HepG2 (cell line): ENCODE measurements around the gene HPRT1. TPM values are rescaled to one million over a fixed set of nuclear protein-coding genes. Genes with fewer than 3 reads are reported as not detected.

ENCODE experiments used
- ATAC-seq: fragments of 200-7000 bp; cut with Tn5 transposase; 3 replicates; pipeline ENCODE4 v1.9.1; 2020; ENCODE audit warnings: mild to moderate bottlenecking, moderate library complexity
- BruUV-seq: library from RNA; stranded (reverse); fragments of 400-500 nt; replicated peaks from 2 replicates; lab custom pipeline; 2021; lab: Mats Ljungman, UMichigan
- CTCF ChIA-PET: fragments of 300-600 bp; formaldehyde crosslinking; extraction: SDS; loops from one replicate; lab custom pipeline; 2021; ENCODE audit warnings: low total read pairs, inconsistent platforms, low intra/inter-chr PET ratio; lab: Yijun Ruan, JAX
- POLR2A ChIA-PET: fragments of 350-600 bp; sonication (Branson Sonifier 250); formaldehyde crosslinking; loops from one replicate; lab custom pipeline; 2020; ENCODE audit warnings: antibody characterized with exemption, inconsistent platforms; lab: Yijun Ruan, JAX
- DNase-seq: peaks from one replicate; pipeline ENCODE4 v3.0.0-alpha.2; 2015; ENCODE audit warnings: low spot score
- FAIRE-seq: peaks from 3 replicates; lab custom pipeline; 2011; peaks lifted over from hg19 to GRCh38; lab: Jason Lieb, UNC
- H2AFZ ChIP-seq: one replicate; pipeline ENCODE4 v1.6.1; 2011; ENCODE audit warnings: low read length, inconsistent platforms
- H3K27ac ChIP-seq: fragments of 300-600 bp; 3 replicates; pipeline ENCODE4 v1.8.0; 2011; ENCODE audit warnings: mixed run types, mild to moderate bottlenecking, mixed read lengths, low read length, inconsistent platforms; ENCODE audit not compliant: insufficient read depth; ENCODE audit errors: extremely low read length
- H3K27me3 ChIP-seq, 2 experiments: fragments of 200-600 bp in 1 of 2; 2 replicates in 1 of 2; 3 replicates in 1 of 2; pipeline versions ENCODE4 v1.6.0 to v1.8.0; 2011; ENCODE audit warnings: low read length in 2 of 2, mild to moderate bottlenecking in 2 of 2, moderate library complexity in 2 of 2, inconsistent platforms in 1 of 2; ENCODE audit not compliant: insufficient read depth in 2 of 2, control insufficient read depth in 1 of 2
- H3K36me3 ChIP-seq, 2 experiments: fragments of 200-600 bp in 1 of 2; replicated peaks in 1 of 2; 2 replicates in 1 of 2; 3 replicates in 1 of 2; pipeline versions ENCODE4 v1.5.1 to v1.8.0; 2011; ENCODE audit warnings: low read length in 2 of 2, inconsistent platforms in 1 of 2; ENCODE audit not compliant: insufficient read depth in 2 of 2, control insufficient read depth in 1 of 2
- H3K4me1 ChIP-seq: 2 replicates; pipeline ENCODE4 v1.5.1; 2012; ENCODE audit warnings: low read length, inconsistent platforms; ENCODE audit not compliant: insufficient read depth
- H3K4me2 ChIP-seq: 2 replicates; pipeline ENCODE4 v1.6.0; 2011; ENCODE audit warnings: low read depth, low read length, inconsistent platforms
- H3K4me3 ChIP-seq, 3 experiments: fragments of 200-600 bp in 1 of 3; sonication (generic), shearing (Covaris generic) in 1 of 3; replicated peaks in 1 of 3; 2 replicates each; pipeline ENCODE4 v1.5.1; 2011 to 2016; ENCODE audit warnings: low read length in 3 of 3, inconsistent platforms in 2 of 3, low read depth in 2 of 3, mild to moderate bottlenecking in 2 of 3, control low read depth in 1 of 3, mixed read lengths in 1 of 3; ENCODE audit not compliant: insufficient read depth in 1 of 3
- H3K79me2 ChIP-seq: one replicate; pipeline ENCODE4 v1.6.1; 2011; ENCODE audit warnings: low read length, inconsistent platforms; ENCODE audit not compliant: insufficient read depth
- H3K9ac ChIP-seq: 2 replicates; pipeline ENCODE4 v1.6.0; 2011; ENCODE audit warnings: mild to moderate bottlenecking, low read depth, low read length, inconsistent platforms; ENCODE audit not compliant: insufficient read depth
- H3K9me3 ChIP-seq: 2 replicates; pipeline ENCODE4 v1.5.1; 2012; ENCODE audit warnings: mild to moderate bottlenecking, low read length
- H4K20me1 ChIP-seq: 2 replicates; pipeline ENCODE4 v1.6.0; 2011; ENCODE audit warnings: inconsistent platforms, mild to moderate bottlenecking, low read length, moderate library complexity; ENCODE audit not compliant: insufficient read depth
- FIP1L1 ChIP-seq: fragments of 200-400 bp; formaldehyde crosslinking; IDR thresholded peaks from 2 replicates; pipeline ENCODE4 v1.6.1; 2018; ENCODE audit warnings: low read depth, mild to moderate bottlenecking, low read length, moderate library complexity, borderline replicate concordance; ENCODE audit not compliant: insufficient read depth
- HOXA9 ChIP-seq: sonication (generic); formaldehyde crosslinking; IDR thresholded peaks from 2 replicates; pipeline ENCODE4 v1.8.1; 2022; ENCODE audit warnings: missing genetic modification reagents, mild to moderate bottlenecking, moderate library complexity, borderline replicate concordance
- NFYC ChIP-seq: IDR thresholded peaks from 2 replicates; pipeline ENCODE4 v1.6.1; 2016; ENCODE audit warnings: missing genetic modification reagents, missing compliant biosample characterization
- ZNF234 ChIP-seq: sonication (generic); formaldehyde crosslinking; conservative IDR thresholded peaks from 2 replicates; pipeline ENCODE4 v1.5.1; 2020; ENCODE audit warnings: mild to moderate bottlenecking, missing genetic modification reagents
- ZNF407 ChIP-seq: sonication (generic); formaldehyde crosslinking; IDR thresholded peaks from one replicate; pipeline ENCODE4 v1.5.1; 2020; ENCODE audit warnings: mild to moderate bottlenecking, missing genetic modification reagents; ENCODE audit errors: not compliant biosample characterization
- ZNF432 ChIP-seq: sonication (generic); formaldehyde crosslinking; IDR thresholded peaks from 2 replicates; pipeline ENCODE4 v1.5.0; 2020; ENCODE audit warnings: missing genetic modification reagents, mild to moderate bottlenecking, borderline replicate concordance
- WGBS: methylation state at CpG from one replicate; pipeline ENCODE4 v1.1.6; 2017; ENCODE audit warnings: low lambda C conversion rate; 5-methylcytosine and 5-hydroxymethylcytosine counted together
- in situ Hi-C: cut with HindIII; loops from 2 replicates; pipeline ENCODE4 v1.10.0; 2017; ENCODE audit warnings: low pct_unique_long_range_greater_than_20kb; ENCODE audit not compliant: extremely low pct_ligation_motif_present
- intact Hi-C: fragments of 100-400 bp; cut with micrococcal nuclease; formaldehyde crosslinking; loops from one replicate; pipeline ENCODE4 v1.10.0; 2022; ENCODE audit not compliant: unreplicated experiment
- polyA plus RNA-seq, 8 experiments: library from polyadenylated mRNA; depleted of rRNA in 3 of 8; stranded (reverse) in 7 of 8; unstranded in 1 of 8; fragments of >200 nt; fragmentation: Illumina TruSeq in 4 of 8; extraction: Trizol in 4 of 8; gene quantifications; 2 replicates each; pipeline versions ENCODE4 v1.2.1 to v1.2.3, GENCODE V29; 2011 to 2016; ENCODE audit warnings: low read depth in 4 of 8, missing spikeins in 1 of 8, mixed read lengths in 1 of 8; ENCODE audit not compliant: insufficient read depth in 1 of 8
- total RNA-seq, 5 experiments: library from RNA; depleted of rRNA; stranded (reverse); fragments of >200 nt; fragmentation: Illumina TruSeq; extraction: Trizol; gene quantifications; 2 replicates each; pipeline ENCODE4 v1.2.3, GENCODE V29; 2016; ENCODE audit warnings: low read depth in 1 of 5

Gene HPRT1
- total and polyA plus RNA-seq, 2 of the 13 experiments (the other 11 are each of a cell fraction or from before 2014, with no cell fraction given): 4.6 to 25.2 TPM

GRCh38 chrX:134525086-134525792 is 65.3 kb downstream of the HPRT1 start:
- Histone ChIP-seq H3K4me2 (no peak overlapping the region), H3K9me3 (no peaks in the 10 kb centered on the region), H2AFZ (no peak overlapping the region), H3K4me3 (no peak overlapping the region), H3K27me3 (no peaks in the 10 kb centered on the region), H4K20me1 (no peaks in the 10 kb centered on the region), H3K9ac (no peak overlapping the region), H3K79me2 (no peaks in the 10 kb centered on the region), H3K4me1 (no peaks in the 10 kb centered on the region), H3K27ac (no peak overlapping the region), H3K36me3 (no peaks in the 10 kb centered on the region)
- no peak for ATAC-seq
- intact Hi-C loops (no loop called here), in situ Hi-C loops (no loop called here)
- no peak for TF ChIP-seq NFYC
- TF ChIP-seq HOXA9 (CRISPR knock-in tag): no peak
- no peak for TF ChIP-seq ZNF234
- no peak for TF ChIP-seq ZNF432 (CRISPR knock-in tag)
- no peak for TF ChIP-seq FIP1L1
- no TSS peak for BruUV-seq
- no peak for DNase-seq
- POLR2A ChIA-PET: no interaction called here
- CTCF ChIA-PET: no interaction called here
- WGBS: 97% methylated on average over 14 of the region's 15 CpGs
- FAIRE-seq: no peak

GRCh38 chrX:134526399-134526798 is 66.4 kb downstream of the HPRT1 start:
- ATAC-seq: no peak
- H2AFZ ChIP-seq: no peak overlapping the region
- H3K9me3 ChIP-seq: no peaks in the 10 kb centered on the region
- WGBS: 98% methylated on average over 5 of the region's 5 CpGs
- POLR2A ChIA-PET: no interaction called here
- no peaks in the 10 kb centered on the region for H4K20me1 ChIP-seq
- BruUV-seq: no TSS peak
- no peaks in the 10 kb centered on the region for H3K27me3 ChIP-seq
- intact Hi-C loops (no loop called here), in situ Hi-C loops (no loop called here)
- no peak overlapping the region for H3K4me2 ChIP-seq
- FAIRE-seq: no peak
- H3K9ac ChIP-seq: no peak overlapping the region
- H3K27ac ChIP-seq: no peak overlapping the region
- H3K36me3 ChIP-seq: no peaks in the 10 kb centered on the region
- CTCF ChIA-PET: no interaction called here
- H3K79me2 ChIP-seq: no peaks in the 10 kb centered on the region
- no peak for DNase-seq
- no peaks in the 10 kb centered on the region for H3K4me1 ChIP-seq
- H3K4me3 ChIP-seq: no peak overlapping the region
- no peak for TF ChIP-seq ZNF407 (CRISPR knock-in tag)
